Astrocyte of the hippocampus (primary cell): Measurements from ENCODE around the gene CDH23.

Source experiments
- DNase-seq: peaks from one replicate; pipeline ENCODE4 v3.0.0; 2011; ENCODE audit warnings: low read depth, low spot score

The CDH23 gene

GRCh38 chr10:71516890-71517289, 120.2 kb downstream of the CDH23 start:
- peak; percentile 50 for DNase-seq

- no peak for DNase-seq
Observed at GRCh38 chr10:71517298-71518169, 120.8 kb downstream of the CDH23 start.

GRCh38 chr10:71520042-71520441, 123.3 kb downstream of the CDH23 start:
- peak; percentile 39 for DNase-seq

GRCh38 chr10:71521504-71522441, 125.1 kb downstream of the CDH23 start:
- DNase-seq = peak; percentile 42

GRCh38 chr10:71522442-71523144, 125.9 kb downstream of the CDH23 start:
- no peak for DNase-seq

- DNase-seq = no peak
Observed at GRCh38 chr10:71523756-71524155, 127.0 kb downstream of the CDH23 start.

- no peak for DNase-seq
Observed at GRCh38 chr10:71525092-71525491, 128.4 kb downstream of the CDH23 start.

GRCh38 chr10:71525721-71526120, 129.0 kb downstream of the CDH23 start:
- no peak for DNase-seq

GRCh38 chr10:71526653-71527052, 129.9 kb downstream of the CDH23 start:
- no peak for DNase-seq

GRCh38 chr10:71527135-71527534, 130.4 kb downstream of the CDH23 start:
- peak; percentile 60 for DNase-seq

GRCh38 chr10:71528371-71529206, 131.9 kb downstream of the CDH23 start:
- DNase-seq = peak; percentile 90

- DNase-seq = no peak
Observed at GRCh38 chr10:71529207-71529827, 132.6 kb downstream of the CDH23 start.

GRCh38 chr10:71530781-71531180, 134.1 kb downstream of the CDH23 start:
- DNase-seq = no peak

- no peak for DNase-seq
Observed at GRCh38 chr10:71531485-71532446, 135.0 kb downstream of the CDH23 start.

- no peak for DNase-seq
Observed at GRCh38 chr10:71532878-71533277, 136.2 kb downstream of the CDH23 start.

GRCh38 chr10:71533936-71534335, 137.2 kb downstream of the CDH23 start:
- DNase-seq = no peak

- DNase-seq = no peak
Observed at GRCh38 chr10:71534568-71535194, 138.0 kb downstream of the CDH23 start.

- no peak for DNase-seq
Observed at GRCh38 chr10:71536332-71536731, 139.6 kb downstream of the CDH23 start.

GRCh38 chr10:71537125-71537524, 140.4 kb downstream of the CDH23 start:
- no peak for DNase-seq
